ENCODE data around the gene PSAP. TPM values are rescaled to one million over a fixed set of nuclear protein-coding genes. Genes with fewer than 3 reads are reported as not detected.

PSAP gene
- total RNA-seq, 1 experiment from 2014 or later = 336 TPM

GRCh38 chr10:71863203-71863602, 12.2 kb upstream of the PSAP start:
- no CpG with 5 or more reads among the region's 6 CpGs for WGBS (ENCODE audit: extremely low coverage, insufficient read length, low lambda C conversion rate)
- H3K27ac Mint-ChIP-seq = no peak overlapping the region
- H2BK12ac ChIP-seq (ENCODE audit: insufficient read length, low read depth, low read length) = no peak overlapping the region

More at GRCh38 chr10:71863203-71863602, 12.2 kb upstream of the PSAP start:
- H3K4ac ChIP-seq (ENCODE audit: low read depth, low read length) = no peak overlapping the region
- H2BK15ac ChIP-seq (ENCODE audit: low read depth, low read length) = no peak overlapping the region
- H4K5ac ChIP-seq (ENCODE audit: insufficient read length, low read depth, low read length) = no peak overlapping the region
- H4K20me1 ChIP-seq (ENCODE audit: control insufficient read depth, insufficient read depth, insufficient read length) = no peaks in the 10 kb centered on the region
- H2AK5ac ChIP-seq (ENCODE audit: insufficient read length, low read length) = no peak overlapping the region
- no peak overlapping the region for H2BK120ac ChIP-seq (ENCODE audit: low read depth, low read length, poor library complexity, severe bottlenecking)
- no peak overlapping the region for H3K23ac ChIP-seq (ENCODE audit: insufficient read length, low read depth, low read length)
- H3K56ac ChIP-seq (ENCODE audit: insufficient read length, low read depth, low read length) = no peak overlapping the region
- no peak for TF ChIP-seq CTCF (conservative IDR thresholded peaks at IDR 0.05)
- H4K91ac ChIP-seq (ENCODE audit: insufficient read length, low read depth, low read length) = no peak overlapping the region
- no peaks in the 10 kb centered on the region for H3K79me1 ChIP-seq (ENCODE audit: insufficient read depth, low read depth, low read length, poor library complexity, severe bottlenecking)
- H3K4me2 ChIP-seq (ENCODE audit: insufficient read depth, insufficient read length, low read length) = no peak overlapping the region
- Mint-ChIP-seq H3K36me3 (ENCODE audit: insufficient read depth in 1 of 3, low read depth in 3 of 3) (peaks cover 0 to under 1% (median under 1%) of the 10 kb centered on the region in 3 experiments; a peak in 1 of 7 replicates), H3K4me3 (no peak overlapping the region), H3K27me3 (ENCODE audit: low read depth) (no peaks in the 10 kb centered on the region; the same call in 1 of the 2 replicates), H3K4me1 (peaks cover 14 to 19% of the 10 kb centered on the region in 2 experiments), H3K9me3 (peaks cover 0 to under 1% of the 10 kb centered on the region in 2 experiments; a peak in 2 of 5 replicates)
- H2BK20ac ChIP-seq (ENCODE audit: low read depth, low read length, poor library complexity, severe bottlenecking) = no peak overlapping the region
- no peak overlapping the region for H4K8ac ChIP-seq (replicated peaks; ENCODE audit: insufficient read length, low read depth, low read length)
- H3T11ph ChIP-seq (ENCODE audit: low read length) = no peak overlapping the region
- no peak overlapping the region for H2AFZ ChIP-seq (ENCODE audit: low read length)
- no peaks in the 10 kb centered on the region for H3K4me1 ChIP-seq (ENCODE audit: insufficient read depth, low read length)
- no peak overlapping the region for H2BK5ac ChIP-seq (ENCODE audit: insufficient read length, low read length)
- no peaks in the 10 kb centered on the region for H3K27me3 ChIP-seq (ENCODE audit: insufficient read depth, low read length)
- no peak overlapping the region for H3K14ac ChIP-seq (ENCODE audit: insufficient read depth, low read length)
- no peak overlapping the region for H3K9ac ChIP-seq (ENCODE audit: extremely low read depth, insufficient read length, low read length)
- no peak overlapping the region for H3K18ac ChIP-seq (ENCODE audit: insufficient read length, low read depth, low read length)
- DNase-seq = no peak
- no peaks in the 10 kb centered on the region for H3K9me3 ChIP-seq (ENCODE audit: control insufficient read depth, low read depth, low read length)
- no peaks in the 10 kb centered on the region for H3K79me2 ChIP-seq (ENCODE audit: insufficient read depth, low read length)
- H3K27ac ChIP-seq (ENCODE audit: insufficient read length, low read depth, low read length) = no peak overlapping the region
- H3K23me2 ChIP-seq (ENCODE audit: insufficient read length, low read depth, low read length, poor library complexity, severe bottlenecking) = no peaks in the 10 kb centered on the region

Measured in H9 (cell line).